H1 (cell line): ENCODE results near the gene SSPN. TPM values are rescaled to one million over a fixed set of nuclear protein-coding genes. Genes with fewer than 3 reads are reported as not detected.

Experiments
- CTCF ChIP-seq, 3 experiments: IDR thresholded peaks; 1 replicate in 2 of 3; 2 replicates in 1 of 3; pipeline versions ENCODE4 v1.5.1 to v1.6.1; 2011; ENCODE audit warnings: low read length in 3 of 3, mild to moderate bottlenecking in 3 of 3, inconsistent platforms in 2 of 3, low read depth in 1 of 3, moderate library complexity in 1 of 3; ENCODE audit not compliant: insufficient read depth in 1 of 3; ENCODE audit errors: control extremely low read depth in 1 of 3
- EGR1 ChIP-seq: IDR thresholded peaks from 2 replicates; pipeline ENCODE4 v1.6.1; 2011; ENCODE audit warnings: low read depth, low read length, borderline replicate concordance
- JUN ChIP-seq: IDR thresholded peaks from 2 replicates; pipeline ENCODE4 v1.6.1; 2011; ENCODE audit warnings: low read depth, mild to moderate bottlenecking, improper control_type of control experiment, low read length
- MAFK ChIP-seq: IDR thresholded peaks from 2 replicates; pipeline ENCODE4 v1.6.1; 2012; ENCODE audit warnings: low read depth, mild to moderate bottlenecking, improper control_type of control experiment, low read length
- TAF1 ChIP-seq: IDR thresholded peaks from 2 replicates; pipeline ENCODE4 v1.6.1; 2011; ENCODE audit warnings: mild to moderate bottlenecking, low read depth, low read length
- TEAD4 ChIP-seq: IDR thresholded peaks from 2 replicates; pipeline ENCODE4 v1.6.1; 2012; ENCODE audit warnings: low read depth, low read length, inconsistent platforms, mixed read lengths
- USF2 ChIP-seq: IDR thresholded peaks from 2 replicates; pipeline ENCODE4 v1.6.1; 2011; ENCODE audit warnings: low read length, improper control_type of control experiment
- polyA plus RNA-seq, 7 experiments: library from polyadenylated mRNA; depleted of rRNA in 3 of 7; stranded (reverse) in 5 of 7; unstranded in 2 of 7; fragments of >200 nt in 5 of 7; fragments of 200-250 nt in 2 of 7; gene quantifications; 1 replicate in 5 of 7; 2 replicates in 1 of 7; 4 replicates in 1 of 7; pipeline versions ENCODE4 v1.2.1 to v1.2.3, GENCODE V29; 2011 to 2013; ENCODE audit warnings: missing spikeins in 2 of 7, mixed read lengths in 2 of 7
- total RNA-seq: library from RNA; stranded (reverse); fragmentation: NEBNext Ultra II Directional; extraction: Animal tissue kit (Norgen Biotek cat#: 25700); gene quantifications from 2 replicates; pipeline ENCODE4 v1.2.1, GENCODE V29; 2021

The SSPN gene
- total and polyA plus RNA-seq, 2 of the 8 experiments (the other 6 are each of a cell fraction or from before 2014, with no cell fraction given), result 0.86 to 1.8 TPM

GRCh38 chr12:26255893-26256645, 60.7 kb downstream of the SSPN start (continued):
- no peak for TF ChIP-seq TAF1
- no peak for TF ChIP-seq MAFK
- no peak for TF ChIP-seq CTCF (IDR thresholded peaks at IDR 0.05; ENCODE audit: control extremely low read depth in 1 of 3, insufficient read depth in 1 of 3, low read depth in 1 of 3, low read length in 3 of 3)
- TF ChIP-seq USF2, result no peak
- no peak for TF ChIP-seq EGR1
- TF ChIP-seq JUN, result no peak
- TF ChIP-seq TEAD4, result no peak
